Liver (tissue), 9 donors: ENCODE results near the gene LCN6. TPM values are rescaled to one million over a fixed set of nuclear protein-coding genes. Genes with fewer than 3 reads are reported as not detected.

ENCODE experiments used
- DNase-seq: peaks from one replicate; pipeline ENCODE4 v3.0.0-alpha.2; 2017; ENCODE audit warnings: low spot score
- H3K27ac ChIP-seq, 2 donors: one replicate each; pipeline ENCODE4 v1.7.0; 2013; ENCODE audit warnings: inconsistent platforms in 2 of 2, low read length in 2 of 2, control low read depth in 1 of 2, low read depth in 1 of 2, mild to moderate bottlenecking in 1 of 2
- H3K27me3 ChIP-seq, 4 donors: one replicate each; pipeline versions ENCODE4 v1.6.1 to v1.7.0; 2013; ENCODE audit warnings: low read length in 3 of 4, inconsistent platforms in 1 of 4, mild to moderate bottlenecking in 1 of 4, moderate library complexity in 1 of 4; ENCODE audit not compliant: control insufficient read depth in 4 of 4, insufficient read depth in 4 of 4
- H3K36me3 ChIP-seq, 4 donors: one replicate each; pipeline versions ENCODE4 v1.6.1 to v1.7.0; 2013; ENCODE audit warnings: low read length in 3 of 4, mild to moderate bottlenecking in 3 of 4, low read depth in 1 of 4, moderate library complexity in 1 of 4; ENCODE audit not compliant: control insufficient read depth in 4 of 4, insufficient read depth in 3 of 4
- H3K4me1 ChIP-seq, 4 donors: one replicate each; pipeline versions ENCODE4 v1.6.1 to v1.7.0; 2013; ENCODE audit warnings: low read length in 3 of 4, mild to moderate bottlenecking in 3 of 4, moderate library complexity in 1 of 4; ENCODE audit not compliant: control insufficient read depth in 4 of 4, insufficient read depth in 4 of 4
- H3K4me3 ChIP-seq, 3 donors: one replicate each; pipeline versions ENCODE4 v1.6.1 to v1.7.0; 2013; ENCODE audit warnings: low read length in 3 of 3, control low read depth in 1 of 3, low read depth in 1 of 3, mild to moderate bottlenecking in 1 of 3
- H3K9ac ChIP-seq, 2 donors: one replicate each; pipeline ENCODE4 v1.7.0; 2013; ENCODE audit warnings: low read length in 2 of 2, mild to moderate bottlenecking in 2 of 2, moderate library complexity in 2 of 2, control low read depth in 1 of 2, low read depth in 1 of 2
- H3K9me3 ChIP-seq, 4 donors: one replicate each; pipeline versions ENCODE4 v1.6.1 to v1.7.0; 2013; ENCODE audit warnings: low read length in 3 of 4; ENCODE audit not compliant: control insufficient read depth in 4 of 4
- ATF3 ChIP-seq: IDR thresholded peaks from 2 replicates; pipeline ENCODE4 v1.6.1; 2016; ENCODE audit warnings: antibody characterized with exemption
- EGR1 ChIP-seq, 2 donors: IDR thresholded peaks; 2 replicates each; pipeline ENCODE4 v1.6.1; 2016 to 2018; ENCODE audit warnings: antibody characterized with exemption in 2 of 2, low read depth in 2 of 2
- FOXA2 ChIP-seq: IDR thresholded peaks from 2 replicates; pipeline ENCODE4 v1.6.1; 2016; ENCODE audit warnings: antibody characterized with exemption
- GABPA ChIP-seq, 2 donors: IDR thresholded peaks in 1 of 2; conservative IDR thresholded peaks in 1 of 2; 2 replicates each; pipeline ENCODE4 v1.6.1; 2016; ENCODE audit warnings: antibody characterized with exemption in 2 of 2, mild to moderate bottlenecking in 1 of 2, moderate library complexity in 1 of 2
- HNF4A ChIP-seq, 2 donors: conservative IDR thresholded peaks; 2 replicates each; pipeline ENCODE4 v1.6.1; 2016; ENCODE audit warnings: antibody characterized with exemption in 2 of 2, mild to moderate bottlenecking in 2 of 2
- HNF4G ChIP-seq: IDR thresholded peaks from 2 replicates; pipeline ENCODE4 v1.6.1; 2016; ENCODE audit warnings: antibody characterized with exemption
- JUND ChIP-seq, 2 donors: IDR thresholded peaks; 2 replicates each; pipeline ENCODE4 v1.6.1; 2016; ENCODE audit warnings: antibody characterized with exemption in 2 of 2
- MAX ChIP-seq: IDR thresholded peaks from 2 replicates; pipeline ENCODE4 v1.6.1; 2016; ENCODE audit warnings: antibody characterized with exemption
- RAD21 ChIP-seq, 2 donors: IDR thresholded peaks; 2 replicates each; pipeline ENCODE4 v1.6.1; 2016; ENCODE audit warnings: antibody characterized with exemption in 2 of 2, mild to moderate bottlenecking in 2 of 2
- REST ChIP-seq: IDR thresholded peaks from 2 replicates; pipeline ENCODE4 v1.6.1; 2016; ENCODE audit warnings: antibody characterized with exemption, mild to moderate bottlenecking
- RXRA ChIP-seq, 2 donors: IDR thresholded peaks; 2 replicates each; pipeline ENCODE4 v1.6.1; 2017 to 2018; ENCODE audit warnings: antibody characterized with exemption in 2 of 2, mild to moderate bottlenecking in 1 of 2
- SP1 ChIP-seq: IDR thresholded peaks from 2 replicates; pipeline ENCODE4 v1.6.1; 2018; ENCODE audit warnings: antibody characterized with exemption, mild to moderate bottlenecking
- TAF1 ChIP-seq: conservative IDR thresholded peaks from 2 replicates; pipeline ENCODE4 v1.6.1; 2016; ENCODE audit warnings: antibody characterized with exemption, mild to moderate bottlenecking
- YY1 ChIP-seq: IDR thresholded peaks from 2 replicates; pipeline ENCODE4 v1.6.1; 2016; ENCODE audit warnings: antibody characterized with exemption, mild to moderate bottlenecking
- ZBTB33 ChIP-seq: IDR thresholded peaks from 2 replicates; pipeline ENCODE4 v1.6.1; 2016; ENCODE audit warnings: antibody characterized with exemption
- WGBS: extraction: QIAGEN DNeasy Blood & Tissue Kit; methylation state at CpG from one replicate; pipeline ENCODE4 v1.1.7; 2013; 5-methylcytosine and 5-hydroxymethylcytosine counted together
- polyA plus RNA-seq, 2 donors: library from polyadenylated mRNA; stranded (reverse) in 1 of 2; unstranded in 1 of 2; fragments of 200-250 nt in 1 of 2; fragments of >200 nt in 1 of 2; fragmentation: Nextera tagmentation in 1 of 2; extraction: Ambion mirVana in 1 of 2; gene quantifications; one replicate each; pipeline versions ENCODE4 v1.2.1 to v1.2.3, GENCODE V29; 2013 to 2015
- total RNA-seq, 2 donors: library from RNA; depleted of rRNA; stranded (reverse); fragments of >200 nt; gene quantifications; one replicate each; pipeline ENCODE4 v1.2.3, GENCODE V29; 2014
- donor health status: healthy.
- donor health status: healthy.
- donor health status: healthy.
- donor health status: healthy.
- donor health status: healthy.

LCN6 gene
- total and polyA plus RNA-seq, 4 donors, result 0.14 to 0.32 TPM; not detected in 2

- TF ChIP-seq REST (no peak), JUND (IDR thresholded peaks at IDR 0.05) (no peak), RAD21 (IDR thresholded peaks at IDR 0.05) (no peak), RXRA (IDR thresholded peaks at IDR 0.05) (no peak)
Measured at GRCh38 chr9:136779808-136780207, 31.5 kb upstream of the LCN6 start (continued).

GRCh38 chr9:136777359-136777758 lies 29.0 kb upstream of the LCN6 start:
- peaks cover 0 to 2% (median 0%) of the 10 kb centered on the region in 4 donors for H3K4me1 ChIP-seq
- WGBS, result 59% methylated on average over 14 of the region's 14 CpGs
- H3K27me3 ChIP-seq, result no peaks in the 10 kb centered on the region
- H3K9ac ChIP-seq, result no peak overlapping the region
- peaks cover 4 to 8% (median 5%) of the 10 kb centered on the region in 4 donors for H3K9me3 ChIP-seq
- H3K27ac ChIP-seq, result no peak overlapping the region
- no peaks in the 10 kb centered on the region for H3K36me3 ChIP-seq
- H3K4me3 ChIP-seq, result no peak overlapping the region
- TF ChIP-seq RXRA (IDR thresholded peaks at IDR 0.05), result no peak
- no peak for TF ChIP-seq ZBTB33
- TF ChIP-seq RAD21 (IDR thresholded peaks at IDR 0.05), result no peak
- no peak for TF ChIP-seq TAF1
- no peak for TF ChIP-seq ATF3
- TF ChIP-seq HNF4A (conservative IDR thresholded peaks at IDR 0.05), result no peak
- TF ChIP-seq MAX, result no peak
- TF ChIP-seq EGR1 (IDR thresholded peaks at IDR 0.05; ENCODE audit: low read depth in 2 of 2), result no peak
- no peak for TF ChIP-seq YY1
- no peak for TF ChIP-seq GABPA (IDR thresholded peaks at IDR 0.05 in 1 of 2, conservative IDR thresholded peaks at IDR 0.05 in 1 of 2)
- TF ChIP-seq REST, result no peak
- TF ChIP-seq SP1, result no peak
- no peak for TF ChIP-seq FOXA2
- no peak for TF ChIP-seq HNF4G
- TF ChIP-seq JUND (IDR thresholded peaks at IDR 0.05), result no peak
- DNase-seq, result no peak
